Right ventricle myocardium inferior (tissue), 1 donor: ENCODE results near the gene STPG2. TPM values are rescaled to one million over a fixed set of nuclear protein-coding genes. Genes with fewer than 3 reads are reported as not detected.
"Not testable (repeated sequence)": the region's sequence is repeated elsewhere in the genome, so short reads cannot be mapped to it uniquely, and the experiment has no call there.

ENCODE experiments used
- ATAC-seq: fragments of 200-7000 bp; cut with Tn5 transposase; one replicate; pipeline ENCODE4 v1.9.1; 2020; ENCODE audit warnings: mild to moderate bottlenecking, moderate library complexity
- DNase-seq: peaks from one replicate; pipeline ENCODE4 v3.0.0; 2021; ENCODE audit errors: missing footprints
- intact Hi-C: fragments of 100-400 bp; cut with DNase I; formaldehyde crosslinking; loops from one replicate; pipeline ENCODE4 v1.11.0; 2022
- total RNA-seq: library from RNA; stranded (reverse); fragmentation: NEBNext Ultra II Directional; extraction: Animal tissue kit (Norgen Biotek cat#: 25700); gene quantifications from one replicate; pipeline ENCODE4 v1.2.1, GENCODE V29; 2021
- donor health status: DM: no; HTN: yes; CAD: no; lungs with severe emphysema.

STPG2 gene
- total RNA-seq, 1 donor from 2014 or later = 0.43 TPM

GRCh38 chr4:97984545-97985131 is 158.6 kb downstream of the STPG2 start:
- ATAC-seq = no peak
- intact Hi-C loops = no loop called here

GRCh38 chr4:97978791-97979488 is 164.3 kb downstream of the STPG2 start:
- intact Hi-C loops = no loop called here
- no peak for DNase-seq
- no peak for ATAC-seq

More at GRCh38 chr4:97984545-97985131, 158.6 kb downstream of the STPG2 start:
- DNase-seq = no peak

GRCh38 chr4:97953171-97953941 is 189.9 kb downstream of the STPG2 start:
- ATAC-seq (no peak), DNase-seq (no peak)
- intact Hi-C loops = no loop called here

GRCh38 chr4:97952763-97953162 is 190.5 kb downstream of the STPG2 start:
- DNase-seq (no peak), ATAC-seq (no peak)
- intact Hi-C loops = no loop called here

DNA sequence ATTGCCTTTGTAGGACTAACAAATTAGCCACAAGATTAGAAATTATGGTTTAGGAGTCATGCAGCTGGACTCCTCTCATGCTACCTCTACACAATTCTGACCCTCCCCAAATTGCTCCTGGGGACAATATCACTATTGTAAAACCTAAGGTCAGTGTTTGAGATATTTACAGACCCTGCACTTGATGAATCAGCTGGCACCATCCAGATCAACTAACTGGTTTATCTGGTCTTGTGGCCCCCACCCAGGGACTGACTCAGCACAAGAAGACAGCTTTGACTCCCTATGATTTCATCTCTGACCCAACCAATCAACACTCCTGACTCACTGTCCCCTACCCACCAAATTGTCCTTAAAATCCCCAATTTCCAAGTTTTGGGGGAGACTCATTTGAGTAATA is 192.4 kb downstream of the STPG2 start:
- DNase-seq (no peak), ATAC-seq (no peak)
- intact Hi-C loops = no loop called here

GRCh38 chr4:97942951-97943350 is 200.3 kb downstream of the STPG2 start:
- DNase-seq = no peak
- no peak for ATAC-seq
- intact Hi-C loops = no loop called here

DNA sequence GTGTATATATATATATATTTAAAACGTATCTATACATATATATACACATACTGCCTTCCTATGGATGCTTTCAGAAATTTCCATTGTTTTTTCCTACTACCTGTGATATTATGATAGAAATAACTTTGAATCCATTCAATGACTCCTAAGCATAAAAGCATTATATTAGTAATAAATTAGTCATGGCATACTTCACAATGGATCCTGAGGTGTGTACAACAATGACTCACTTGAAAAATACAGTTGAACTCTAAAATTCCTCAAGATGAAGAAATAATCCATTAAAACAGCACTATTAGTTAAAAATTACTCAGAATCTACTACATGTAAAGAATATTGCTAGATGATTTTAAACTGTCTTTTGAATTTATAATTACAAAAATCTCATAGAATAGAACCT is 201.1 kb downstream of the STPG2 start:
- intact Hi-C loops = no loop called here
- DNase-seq = no peak

DNA sequence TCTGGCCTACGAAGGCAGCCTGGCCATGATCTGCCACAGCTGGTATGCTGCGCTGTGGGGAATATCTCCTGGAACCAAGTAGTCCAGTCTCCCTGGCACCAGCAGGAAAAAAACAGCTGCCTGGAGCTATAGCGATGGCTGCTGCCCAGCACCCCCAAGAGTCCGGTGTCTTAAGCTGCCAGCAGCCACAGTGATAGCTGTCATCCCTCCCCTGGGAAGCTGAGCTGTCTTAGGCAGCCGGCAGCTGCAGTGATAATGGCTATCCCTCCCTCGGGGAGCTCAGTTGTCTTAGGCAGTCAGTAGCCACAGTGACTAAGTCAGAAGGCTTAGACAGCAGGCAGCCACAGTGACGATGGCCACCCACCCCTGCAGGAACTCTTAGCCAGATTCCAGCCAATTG is 205.1 kb downstream of the STPG2 start:
- ATAC-seq = no peak
- intact Hi-C loops = no loop called here
- no peak for DNase-seq

More for the DNA sequence above, 201.1 kb downstream of the STPG2 start:
- no peak for ATAC-seq

DNA sequence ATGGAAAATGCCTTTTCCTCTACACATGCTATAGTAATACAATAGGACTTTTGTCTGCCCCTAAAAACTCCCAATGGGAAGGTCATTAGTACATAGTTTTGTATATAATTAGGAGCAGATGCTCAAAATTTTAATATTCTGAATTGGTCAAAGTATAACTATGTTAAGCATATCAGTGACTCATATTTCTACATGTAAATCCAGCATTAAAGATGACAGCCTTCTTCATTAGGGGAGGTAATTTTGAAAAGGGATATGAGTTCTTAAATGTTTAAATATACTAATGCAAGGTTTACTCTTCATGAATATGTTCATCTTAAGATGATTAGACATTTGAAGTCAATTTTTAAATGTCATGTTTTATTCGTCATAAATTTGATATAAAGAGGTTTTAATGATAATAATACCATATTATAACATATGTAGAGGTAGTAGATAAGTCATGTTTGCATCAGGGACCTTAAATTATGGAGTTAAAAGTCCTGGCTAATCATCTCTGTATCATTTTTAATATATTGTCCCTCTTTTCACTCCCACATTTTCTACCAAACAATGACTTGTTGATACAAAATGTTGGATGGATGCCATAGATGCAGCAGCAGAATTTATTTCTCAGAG is 218.8 kb downstream of the STPG2 start:
- DNase-seq (no peak), ATAC-seq (no peak)
- intact Hi-C loops = no loop called here

- no peak for DNase-seq
- ATAC-seq = no peak
- intact Hi-C loops = no loop called here
Measured at GRCh38 chr4:97923096-97923495, 220.2 kb downstream of the STPG2 start.

GRCh38 chr4:97917115-97917514 is 226.2 kb downstream of the STPG2 start:
- intact Hi-C loops = no loop called here
- DNase-seq = no peak
- no peak for ATAC-seq

GRCh38 chr4:97912156-97912555 is 231.1 kb downstream of the STPG2 start:
- intact Hi-C loops = no loop called here
- DNase-seq = no peak
- ATAC-seq = no peak

GRCh38 chr4:97911236-97911906 is 231.9 kb downstream of the STPG2 start:
- ATAC-seq = no peak
- intact Hi-C loops = no loop called here
- no peak for DNase-seq

- ATAC-seq (no peak), DNase-seq (no peak)
- intact Hi-C loops = no loop called here
Measured at GRCh38 chr4:97910005-97910404, 233.3 kb downstream of the STPG2 start.

DNA sequence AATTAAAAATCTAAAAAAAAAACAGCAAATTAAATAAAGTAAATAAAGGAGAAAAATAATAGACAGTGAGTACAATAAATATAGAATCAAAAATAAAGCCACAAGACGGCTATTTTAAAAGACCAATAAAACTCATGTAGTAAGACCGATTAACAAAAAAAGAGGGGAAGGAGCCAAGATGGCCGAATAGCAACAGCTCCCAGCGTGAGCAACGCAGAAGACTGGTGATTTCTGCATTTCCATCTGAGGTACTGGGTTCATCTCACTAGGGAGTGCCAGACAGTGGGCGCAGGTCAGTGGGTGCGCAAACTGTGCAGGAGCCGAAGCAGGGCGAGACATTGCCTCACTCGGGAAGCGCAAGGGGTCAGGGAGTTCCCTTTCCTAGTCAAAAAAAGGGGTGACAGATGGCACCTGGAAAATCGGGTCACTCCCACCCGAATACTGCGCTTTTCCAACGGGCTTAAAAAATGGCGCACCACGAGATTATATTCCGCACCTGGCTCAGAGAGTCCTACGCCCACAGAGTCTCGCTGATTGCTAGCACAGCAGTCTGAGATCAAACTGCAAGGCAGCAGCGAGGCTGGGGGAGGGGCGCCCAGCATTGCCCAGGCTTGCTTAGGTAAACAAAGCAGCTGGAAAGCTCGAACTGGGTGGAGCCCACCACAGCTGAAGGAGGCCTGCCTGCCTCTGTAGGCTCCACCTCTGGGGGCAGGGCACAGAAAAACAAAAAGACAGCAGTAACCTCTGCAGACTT is 239.7 kb downstream of the STPG2 start:
- ATAC-seq, DNase-seq, intact Hi-C loops: not testable (repeated sequence)

DNA sequence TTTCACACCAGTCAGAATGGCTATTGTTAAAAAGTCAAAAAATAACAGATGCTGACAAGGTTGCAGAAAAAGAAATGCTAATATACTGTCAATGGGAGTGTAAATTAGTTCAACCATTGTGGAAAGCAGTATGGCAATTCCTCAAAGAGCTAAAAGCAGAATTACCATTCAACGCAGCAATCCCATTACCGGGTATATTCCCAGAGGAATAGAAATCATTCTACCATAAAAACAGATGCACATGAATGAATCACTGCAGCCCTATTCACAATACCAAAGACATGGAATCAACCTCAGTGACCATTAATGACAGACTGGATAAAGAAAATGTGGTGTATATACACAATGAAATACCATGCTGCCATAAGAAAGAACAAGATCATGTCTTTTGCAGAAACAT is 243.0 kb downstream of the STPG2 start:
- DNase-seq (no peak), ATAC-seq (no peak)
- intact Hi-C loops = no loop called here

GRCh38 chr4:97892592-97893266 is 250.5 kb downstream of the STPG2 start:
- DNase-seq = no peak
- ATAC-seq = no peak
- intact Hi-C loops = no loop called here

GRCh38 chr4:97879942-97880341 is 263.3 kb downstream of the STPG2 start:
- DNase-seq (no peak), ATAC-seq (no peak)
- intact Hi-C loops = no loop called here
